Lung microvascular endothelial cell (primary cell): ENCODE measurements around the gene PTCD1. TPM values are rescaled to one million over a fixed set of nuclear protein-coding genes. Genes with fewer than 3 reads are reported as not detected.
"Not testable (repeated sequence)": the region's sequence is repeated elsewhere in the genome, so short reads cannot be mapped to it uniquely, and the experiment has no call there.

ENCODE experiments used
- DNase-seq, 2 donors: peaks; one replicate each; pipeline versions ENCODE4 v3.0.0 to v3.0.0-alpha.2; 2010; ENCODE audit warnings: low read depth in 2 of 2
- total RNA-seq: library from RNA; depleted of rRNA; stranded (reverse); fragments of >200 nt; gene quantifications from 2 replicates; pipeline ENCODE4 v1.2.1, GENCODE V29; 2014

Gene PTCD1
- total RNA-seq, 1 donor from 2014 or later = 4.2 TPM

GRCh38 chr7:99387912-99388311 is 50.7 kb downstream of the PTCD1 start:
- no peak for DNase-seq

- not testable (repeated sequence) for DNase-seq
Observed at GRCh38 chr7:99387239-99387635, 51.4 kb downstream of the PTCD1 start.

GRCh38 chr7:99386584-99387238 is 51.9 kb downstream of the PTCD1 start:
- peak; percentile 68 to 71 for DNase-seq

GRCh38 chr7:99385564-99385963 is 53.0 kb downstream of the PTCD1 start:
- no peak for DNase-seq

GRCh38 chr7:99384523-99384922 is 54.1 kb downstream of the PTCD1 start:
- no peak for DNase-seq

- no peak for DNase-seq
Observed at GRCh38 chr7:99383791-99384370, 54.7 kb downstream of the PTCD1 start.

- DNase-seq = no peak
Observed at GRCh38 chr7:99383203-99383602, 55.4 kb downstream of the PTCD1 start.

GRCh38 chr7:99381664-99382075 is 56.9 kb downstream of the PTCD1 start:
- no peak for DNase-seq

GRCh38 chr7:99380823-99381663 is 57.6 kb downstream of the PTCD1 start:
- peak in 1 of 2 donors; percentile 41 for DNase-seq

- peak in 1 of 2 donors; percentile 79 for DNase-seq
Observed at GRCh38 chr7:99380032-99380822, 58.4 kb downstream of the PTCD1 start.

- not testable (repeated sequence) for DNase-seq
Observed at GRCh38 chr7:99379693-99380031, 58.9 kb downstream of the PTCD1 start.

GRCh38 chr7:99379043-99379577 is 59.5 kb downstream of the PTCD1 start:
- peak; percentile 71 to 99 for DNase-seq

- peak; percentile 75 to 83 for DNase-seq
Observed at GRCh38 chr7:99375070-99375807, 63.4 kb downstream of the PTCD1 start.

GRCh38 chr7:99374111-99375064 is 64.2 kb downstream of the PTCD1 start, which contains the start of gene ARPC1B:
ARPC1B (plus strand) TSS chr7:99374730; CDS start chr7:99385715, 10,985 bp downstream.
- DNase-seq = peak; percentile 77 to 79

GRCh38 chr7:99373091-99374066 is 65.2 kb downstream of the PTCD1 start:
- no peak for DNase-seq

GRCh38 chr7:99372275-99373090 is 66.1 kb downstream of the PTCD1 start:
- peak in 1 of 2 donors; percentile 52 for DNase-seq

- no peak for DNase-seq
Observed at GRCh38 chr7:99371376-99371920, 67.2 kb downstream of the PTCD1 start.
